ENCODE results near the gene MTURN.

MTURN gene

DNA sequence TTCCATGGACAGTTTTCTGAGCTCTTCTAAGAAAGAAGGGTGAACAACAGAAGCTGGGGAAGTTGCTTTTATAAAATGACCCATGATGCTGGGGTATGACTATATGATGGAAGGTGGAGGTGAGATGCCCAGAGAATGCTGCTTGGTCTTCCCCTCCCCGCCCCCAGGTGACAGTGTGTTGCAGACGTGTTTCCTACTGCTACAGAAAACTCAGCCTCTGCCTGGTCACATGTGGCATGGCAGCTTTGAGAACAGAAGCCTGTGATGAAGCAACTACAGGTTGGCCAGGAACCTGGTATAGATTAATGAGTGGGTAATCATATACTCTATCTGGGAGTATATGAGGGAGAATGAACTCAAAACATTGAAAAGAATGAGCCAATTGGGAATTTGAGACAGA, 67.1 kb downstream of the MTURN start:
- Histone ChIP-seq H3K27ac (ENCODE audit: low read length) (no peak overlapping the region), H3K9me3 (replicated peaks; ENCODE audit: insufficient read depth, low read length) (no peaks in the 10 kb centered on the region), H3K9me2 (replicated peaks; ENCODE audit: insufficient read depth, low read length) (no peaks in the 10 kb centered on the region), H4K20me1 (ENCODE audit: insufficient read depth, low read length) (no peaks in the 10 kb centered on the region), H3F3A (ENCODE audit: insufficient read depth, low read length) (no peaks in the 10 kb centered on the region), H2AFZ (ENCODE audit: low read length) (no peak overlapping the region), H3K4me1 (ENCODE audit: low read length) (peaks cover 3% of the 10 kb centered on the region), H3K36me3 (replicated peaks; ENCODE audit: insufficient read depth, low read length) (no peaks in the 10 kb centered on the region), H3K27me3 (replicated peaks; ENCODE audit: insufficient read depth, low read length) (no peaks in the 10 kb centered on the region), H3K4me3 (ENCODE audit: low read length) (no peak overlapping the region), H3K4me2 (ENCODE audit: low read depth, low read length) (no peak overlapping the region), H3K9ac (ENCODE audit: low read length) (no peak overlapping the region), H3K79me2 (ENCODE audit: low read length) (no peaks in the 10 kb centered on the region)
- DNase-seq: no peak
- TF ChIP-seq, protein P1, sequence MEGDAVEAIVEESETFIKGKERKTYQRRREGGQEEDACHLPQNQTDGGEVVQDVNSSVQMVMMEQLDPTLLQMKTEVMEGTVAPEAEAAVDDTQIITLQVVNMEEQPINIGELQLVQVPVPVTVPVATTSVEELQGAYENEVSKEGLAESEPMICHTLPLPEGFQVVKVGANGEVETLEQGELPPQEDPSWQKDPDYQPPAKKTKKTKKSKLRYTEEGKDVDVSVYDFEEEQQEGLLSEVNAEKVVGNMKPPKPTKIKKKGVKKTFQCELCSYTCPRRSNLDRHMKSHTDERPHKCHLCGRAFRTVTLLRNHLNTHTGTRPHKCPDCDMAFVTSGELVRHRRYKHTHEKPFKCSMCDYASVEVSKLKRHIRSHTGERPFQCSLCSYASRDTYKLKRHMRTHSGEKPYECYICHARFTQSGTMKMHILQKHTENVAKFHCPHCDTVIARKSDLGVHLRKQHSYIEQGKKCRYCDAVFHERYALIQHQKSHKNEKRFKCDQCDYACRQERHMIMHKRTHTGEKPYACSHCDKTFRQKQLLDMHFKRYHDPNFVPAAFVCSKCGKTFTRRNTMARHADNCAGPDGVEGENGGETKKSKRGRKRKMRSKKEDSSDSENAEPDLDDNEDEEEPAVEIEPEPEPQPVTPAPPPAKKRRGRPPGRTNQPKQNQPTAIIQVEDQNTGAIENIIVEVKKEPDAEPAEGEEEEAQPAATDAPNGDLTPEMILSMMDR (IDR thresholded peaks at IDR 0.05; ENCODE audit: low read length): no peak
- no peak for TF ChIP-seq EZH2 (optimal IDR thresholded peaks at IDR 0.05; ENCODE audit: low read depth, low read length)
- TF ChIP-seq EZH2phosphoT487 (IDR thresholded peaks at IDR 0.05; ENCODE audit: low read length): no peak

GRCh38 chr7:30202671-30203070, 67.9 kb downstream of the MTURN start:
- H2AFZ ChIP-seq (ENCODE audit: low read length): no peak overlapping the region
- no peaks in the 10 kb centered on the region for H3K9me3 ChIP-seq (replicated peaks; ENCODE audit: insufficient read depth, low read length)
- H4K20me1 ChIP-seq (ENCODE audit: insufficient read depth, low read length): no peaks in the 10 kb centered on the region
- H3K9me2 ChIP-seq (replicated peaks; ENCODE audit: insufficient read depth, low read length): no peaks in the 10 kb centered on the region
- H3K27ac ChIP-seq (ENCODE audit: low read length): no peak overlapping the region
- H3K36me3 ChIP-seq (replicated peaks; ENCODE audit: insufficient read depth, low read length): no peaks in the 10 kb centered on the region
- H3K27me3 ChIP-seq (replicated peaks; ENCODE audit: insufficient read depth, low read length): no peaks in the 10 kb centered on the region
- no peak overlapping the region for H3K4me3 ChIP-seq (ENCODE audit: low read length)
- no peak overlapping the region for H3K4me2 ChIP-seq (ENCODE audit: low read depth, low read length)
- peaks cover 3% of the 10 kb centered on the region for H3K4me1 ChIP-seq (ENCODE audit: low read length)
- no peak for DNase-seq
- H3K79me2 ChIP-seq (ENCODE audit: low read length): no peaks in the 10 kb centered on the region
- H3K9ac ChIP-seq (ENCODE audit: low read length): no peak overlapping the region
- no peaks in the 10 kb centered on the region for H3F3A ChIP-seq (ENCODE audit: insufficient read depth, low read length)
- TF ChIP-seq EZH2phosphoT487 (IDR thresholded peaks at IDR 0.05; ENCODE audit: low read length) (no peak), EZH2 (optimal IDR thresholded peaks at IDR 0.05; ENCODE audit: low read depth, low read length) (no peak)
- TF ChIP-seq, protein P1 (IDR thresholded peaks at IDR 0.05; ENCODE audit: low read length): no peak

- H4K20me1 ChIP-seq (ENCODE audit: insufficient read depth, low read length): no peaks in the 10 kb centered on the region
- no peaks in the 10 kb centered on the region for H3K4me1 ChIP-seq (ENCODE audit: low read length)
- no peak for DNase-seq
- H3K36me3 ChIP-seq (replicated peaks; ENCODE audit: insufficient read depth, low read length): no peaks in the 10 kb centered on the region
- H3K79me2 ChIP-seq (ENCODE audit: low read length): no peaks in the 10 kb centered on the region
- TF ChIP-seq, protein P1 (IDR thresholded peaks at IDR 0.05; ENCODE audit: low read length): no peak
- TF ChIP-seq EZH2phosphoT487 (IDR thresholded peaks at IDR 0.05; ENCODE audit: low read length) (no peak), EZH2 (optimal IDR thresholded peaks at IDR 0.05; ENCODE audit: low read depth, low read length) (no peak)
- no peak overlapping the region for H2AFZ ChIP-seq (ENCODE audit: low read length)
- H3K27me3 ChIP-seq (replicated peaks; ENCODE audit: insufficient read depth, low read length): no peaks in the 10 kb centered on the region
- H3K9ac ChIP-seq (ENCODE audit: low read length): no peak overlapping the region
- H3F3A ChIP-seq (ENCODE audit: insufficient read depth, low read length): no peaks in the 10 kb centered on the region
- H3K9me2 ChIP-seq (replicated peaks; ENCODE audit: insufficient read depth, low read length): no peaks in the 10 kb centered on the region
- no peak overlapping the region for H3K4me2 ChIP-seq (ENCODE audit: low read depth, low read length)
- H3K4me3 ChIP-seq (ENCODE audit: low read length): no peak overlapping the region
- no peaks in the 10 kb centered on the region for H3K9me3 ChIP-seq (replicated peaks; ENCODE audit: insufficient read depth, low read length)
- H3K27ac ChIP-seq (ENCODE audit: low read length): no peak overlapping the region
Observed at GRCh38 chr7:30206491-30206890, 71.7 kb downstream of the MTURN start.

Data from MM.1S (cell line).